HL-60 (cell line): ENCODE measurements around the gene RNFT1.
"Not testable (repeated sequence)": the region's sequence is repeated elsewhere in the genome, so short reads cannot be mapped to it uniquely, and the experiment has no call there.

Experiments used
- GABPA ChIP-seq: IDR thresholded peaks from 2 replicates; pipeline ENCODE4 v1.6.1; 2012; ENCODE audit warnings: low read depth
- TF ChIP-seq, protein P1 (sequence below): IDR thresholded peaks from one replicate; pipeline ENCODE4 v1.5.1; 2011; ENCODE audit warnings: low read length, control low read depth, inconsistent platforms; ENCODE audit not compliant: insufficient read depth

DNA sequence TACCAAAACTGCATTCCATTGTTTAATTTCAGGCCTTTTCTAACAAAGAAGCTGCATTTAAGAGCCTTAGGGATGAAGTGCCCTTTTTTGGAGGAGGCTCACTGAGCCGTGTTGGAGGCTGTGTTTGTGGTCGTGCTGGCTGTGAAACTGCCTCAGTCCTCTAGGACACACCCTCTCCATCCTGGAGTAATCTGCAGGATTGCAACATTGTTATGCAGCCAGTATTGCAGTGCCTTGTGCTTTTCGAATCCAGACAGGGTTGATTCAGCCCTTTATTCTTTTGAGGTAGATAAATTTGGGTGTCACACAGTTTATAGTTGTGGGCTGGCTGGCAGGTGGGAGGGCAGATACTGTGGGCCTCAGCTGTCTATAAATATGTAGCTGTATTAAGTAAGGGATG, 33.8 kb downstream of the RNFT1 start:
- TF ChIP-seq, protein P1, sequence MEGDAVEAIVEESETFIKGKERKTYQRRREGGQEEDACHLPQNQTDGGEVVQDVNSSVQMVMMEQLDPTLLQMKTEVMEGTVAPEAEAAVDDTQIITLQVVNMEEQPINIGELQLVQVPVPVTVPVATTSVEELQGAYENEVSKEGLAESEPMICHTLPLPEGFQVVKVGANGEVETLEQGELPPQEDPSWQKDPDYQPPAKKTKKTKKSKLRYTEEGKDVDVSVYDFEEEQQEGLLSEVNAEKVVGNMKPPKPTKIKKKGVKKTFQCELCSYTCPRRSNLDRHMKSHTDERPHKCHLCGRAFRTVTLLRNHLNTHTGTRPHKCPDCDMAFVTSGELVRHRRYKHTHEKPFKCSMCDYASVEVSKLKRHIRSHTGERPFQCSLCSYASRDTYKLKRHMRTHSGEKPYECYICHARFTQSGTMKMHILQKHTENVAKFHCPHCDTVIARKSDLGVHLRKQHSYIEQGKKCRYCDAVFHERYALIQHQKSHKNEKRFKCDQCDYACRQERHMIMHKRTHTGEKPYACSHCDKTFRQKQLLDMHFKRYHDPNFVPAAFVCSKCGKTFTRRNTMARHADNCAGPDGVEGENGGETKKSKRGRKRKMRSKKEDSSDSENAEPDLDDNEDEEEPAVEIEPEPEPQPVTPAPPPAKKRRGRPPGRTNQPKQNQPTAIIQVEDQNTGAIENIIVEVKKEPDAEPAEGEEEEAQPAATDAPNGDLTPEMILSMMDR = not testable (repeated sequence)
- not testable (repeated sequence) for TF ChIP-seq GABPA
